Measurements from ENCODE around the gene DAZAP1.

Gene DAZAP1

GRCh38 chr19:1376415-1376805 lies 31.0 kb upstream of the DAZAP1 start:
- Histone ChIP-seq H3K23ac (ENCODE audit: low read length) (no peak overlapping the region), H3K18ac (ENCODE audit: low read length) (no peak overlapping the region)

GRCh38 chr19:1377176-1377964 lies 30.0 kb upstream of the DAZAP1 start:
- H3K56ac ChIP-seq (ENCODE audit: low read length), result no peak overlapping the region
- no peak overlapping the region for H3K4me2 ChIP-seq (ENCODE audit: low read length)
- no peak overlapping the region for H4K5ac ChIP-seq (ENCODE audit: low read length)
- H3K36me3 ChIP-seq (ENCODE audit: control insufficient read depth, insufficient read depth, low read length), result peaks cover 9% of the 10 kb centered on the region
- H3K4me1 ChIP-seq (ENCODE audit: control insufficient read depth, low read depth, low read length), result no peaks in the 10 kb centered on the region
- WGBS (ENCODE audit: extremely low coverage, insufficient coverage, low lambda C conversion rate), result no CpG with 5 or more reads among the region's 43 CpGs
- no peaks in the 10 kb centered on the region for H3K27me3 ChIP-seq (ENCODE audit: insufficient read depth, low read length, poor library complexity)
- no peaks in the 10 kb centered on the region for H3K79me1 ChIP-seq (ENCODE audit: low read length)
- no peak overlapping the region for H3K9ac ChIP-seq (ENCODE audit: low read length)
- H3K27ac ChIP-seq (ENCODE audit: low read depth, low read length), result no peak overlapping the region
- H2BK120ac ChIP-seq (ENCODE audit: low read depth, low read length), result no peak overlapping the region
- DNase-seq, result no peak
- no peak overlapping the region for H3K4ac ChIP-seq (ENCODE audit: low read depth, low read length)
- H2BK15ac ChIP-seq (replicated peaks; ENCODE audit: low read depth), result no peak overlapping the region
- no peak overlapping the region for H2AK5ac ChIP-seq (ENCODE audit: low read length)
- no peaks in the 10 kb centered on the region for H3K79me2 ChIP-seq (ENCODE audit: control insufficient read depth, insufficient read depth, low read length)
- H3K4me3 ChIP-seq (ENCODE audit: low read length), result no peak overlapping the region
- H3K23ac ChIP-seq (ENCODE audit: low read length), result no peak overlapping the region
- no peak overlapping the region for H4K8ac ChIP-seq (ENCODE audit: low read depth, low read length)
- no peak overlapping the region for H2BK5ac ChIP-seq (ENCODE audit: low read length)
- no peak overlapping the region for H3K18ac ChIP-seq (ENCODE audit: low read length)

More at GRCh38 chr19:1376415-1376805, 31.0 kb upstream of the DAZAP1 start:
- Histone ChIP-seq H2BK120ac (ENCODE audit: low read depth, low read length) (no peak overlapping the region), H3K79me2 (ENCODE audit: control insufficient read depth, insufficient read depth, low read length) (no peaks in the 10 kb centered on the region), H3K4ac (ENCODE audit: low read depth, low read length) (no peak overlapping the region), H4K5ac (ENCODE audit: low read length) (no peak overlapping the region), H2BK5ac (ENCODE audit: low read length) (no peak overlapping the region), H2BK15ac (replicated peaks; ENCODE audit: low read depth) (no peak overlapping the region), H3K4me3 (ENCODE audit: low read length) (no peak overlapping the region), H3K36me3 (ENCODE audit: control insufficient read depth, insufficient read depth, low read length) (peaks cover 9% of the 10 kb centered on the region), H2AK5ac (ENCODE audit: low read length) (no peak overlapping the region), H3K79me1 (ENCODE audit: low read length) (no peaks in the 10 kb centered on the region), H4K8ac (ENCODE audit: low read depth, low read length) (no peak overlapping the region), H3K9ac (ENCODE audit: low read length) (no peak overlapping the region), H3K27ac (ENCODE audit: low read depth, low read length) (no peak overlapping the region), H3K4me2 (ENCODE audit: low read length) (no peak overlapping the region), H3K27me3 (ENCODE audit: insufficient read depth, low read length, poor library complexity) (no peaks in the 10 kb centered on the region), H3K56ac (ENCODE audit: low read length) (no peak overlapping the region), H3K4me1 (ENCODE audit: control insufficient read depth, low read depth, low read length) (no peaks in the 10 kb centered on the region)
- DNase-seq, result no peak
- WGBS (ENCODE audit: extremely low coverage, insufficient coverage, low lambda C conversion rate), result no CpG with 5 or more reads among the region's 17 CpGs

- H2AK5ac ChIP-seq (ENCODE audit: low read length), result no peak overlapping the region
- no peak overlapping the region for H3K23ac ChIP-seq (ENCODE audit: low read length)
- H3K4ac ChIP-seq (ENCODE audit: low read depth, low read length), result no peak overlapping the region
- H2BK5ac ChIP-seq (ENCODE audit: low read length), result no peak overlapping the region
- no peak overlapping the region for H3K18ac ChIP-seq (ENCODE audit: low read length)
- peaks cover 7% of the 10 kb centered on the region for H3K36me3 ChIP-seq (ENCODE audit: control insufficient read depth, insufficient read depth, low read length)
- no peak overlapping the region for H2BK15ac ChIP-seq (replicated peaks; ENCODE audit: low read depth)
- no peaks in the 10 kb centered on the region for H3K27me3 ChIP-seq (ENCODE audit: insufficient read depth, low read length, poor library complexity)
- H3K4me1 ChIP-seq (ENCODE audit: control insufficient read depth, low read depth, low read length), result no peaks in the 10 kb centered on the region
- no peak overlapping the region for H3K27ac ChIP-seq (ENCODE audit: low read depth, low read length)
- H4K5ac ChIP-seq (ENCODE audit: low read length), result no peak overlapping the region
- no peaks in the 10 kb centered on the region for H3K79me1 ChIP-seq (ENCODE audit: low read length)
- no peaks in the 10 kb centered on the region for H3K79me2 ChIP-seq (ENCODE audit: control insufficient read depth, insufficient read depth, low read length)
- H3K9ac ChIP-seq (ENCODE audit: low read length), result no peak overlapping the region
- H2BK120ac ChIP-seq (ENCODE audit: low read depth, low read length), result no peak overlapping the region
- no peak overlapping the region for H3K4me2 ChIP-seq (ENCODE audit: low read length)
- H3K56ac ChIP-seq (ENCODE audit: low read length), result no peak overlapping the region
- no CpG with 5 or more reads among the region's 33 CpGs for WGBS (ENCODE audit: extremely low coverage, insufficient coverage, low lambda C conversion rate)
- no peak overlapping the region for H4K8ac ChIP-seq (ENCODE audit: low read depth, low read length)
- no peak for DNase-seq
- H3K4me3 ChIP-seq (ENCODE audit: low read length), result no peak overlapping the region
These were observed 29.2 kb upstream of the DAZAP1 start for GRCh38 chr19:1377965-1378785.

GRCh38 chr19:1379126-1379905 lies 28.1 kb upstream of the DAZAP1 start:
- H4K5ac ChIP-seq (ENCODE audit: low read length), result no peak overlapping the region
- H3K4me2 ChIP-seq (ENCODE audit: low read length), result no peak overlapping the region
- peaks cover 2% of the 10 kb centered on the region for H3K79me1 ChIP-seq (ENCODE audit: low read length)
- H3K18ac ChIP-seq (ENCODE audit: low read length), result no peak overlapping the region
- WGBS (ENCODE audit: extremely low coverage, insufficient coverage, low lambda C conversion rate), result no CpG with 5 or more reads among the region's 27 CpGs
- H3K56ac ChIP-seq (ENCODE audit: low read length), result no peak overlapping the region
- no peaks in the 10 kb centered on the region for H3K4me1 ChIP-seq (ENCODE audit: control insufficient read depth, low read depth, low read length)
- no peak overlapping the region for H2BK5ac ChIP-seq (ENCODE audit: low read length)
- no peak overlapping the region for H3K9ac ChIP-seq (ENCODE audit: low read length)
- peak overlapping the region; percentile 6 for H3K23ac ChIP-seq (ENCODE audit: low read length)
- H2BK15ac ChIP-seq (replicated peaks; ENCODE audit: low read depth), result no peak overlapping the region
- H4K8ac ChIP-seq (ENCODE audit: low read depth, low read length), result no peak overlapping the region
- no peak overlapping the region for H2AK5ac ChIP-seq (ENCODE audit: low read length)
- no peak overlapping the region for H3K27ac ChIP-seq (ENCODE audit: low read depth, low read length)
- H3K36me3 ChIP-seq (ENCODE audit: control insufficient read depth, insufficient read depth, low read length), result peaks cover 4% of the 10 kb centered on the region
- H3K4me3 ChIP-seq (ENCODE audit: low read length), result no peak overlapping the region
- H3K27me3 ChIP-seq (ENCODE audit: insufficient read depth, low read length, poor library complexity), result no peaks in the 10 kb centered on the region
- H3K4ac ChIP-seq (ENCODE audit: low read depth, low read length), result no peak overlapping the region
- no peak overlapping the region for H2BK120ac ChIP-seq (ENCODE audit: low read depth, low read length)
- H3K79me2 ChIP-seq (ENCODE audit: control insufficient read depth, insufficient read depth, low read length), result no peaks in the 10 kb centered on the region
- no peak for DNase-seq

GRCh38 chr19:1379961-1380489 lies 27.4 kb upstream of the DAZAP1 start:
- WGBS (ENCODE audit: extremely low coverage, insufficient coverage, low lambda C conversion rate), result no CpG with 5 or more reads among the region's 12 CpGs
- no peak overlapping the region for H3K18ac ChIP-seq (ENCODE audit: low read length)

More at GRCh38 chr19:1379961-1380489, 27.4 kb upstream of the DAZAP1 start:
- Histone ChIP-seq H2BK5ac (ENCODE audit: low read length) (no peak overlapping the region), H3K4ac (ENCODE audit: low read depth, low read length) (no peak overlapping the region), H2BK120ac (ENCODE audit: low read depth, low read length) (no peak overlapping the region), H4K5ac (ENCODE audit: low read length) (no peak overlapping the region), H3K23ac (ENCODE audit: low read length) (peak overlapping the region; percentile 6), H3K27me3 (ENCODE audit: insufficient read depth, low read length, poor library complexity) (no peaks in the 10 kb centered on the region), H3K4me2 (ENCODE audit: low read length) (no peak overlapping the region), H3K4me3 (ENCODE audit: low read length) (no peak overlapping the region), H2AK5ac (ENCODE audit: low read length) (no peak overlapping the region), H4K8ac (ENCODE audit: low read depth, low read length) (no peak overlapping the region), H3K9ac (ENCODE audit: low read length) (no peak overlapping the region), H3K27ac (ENCODE audit: low read depth, low read length) (no peak overlapping the region), H3K4me1 (ENCODE audit: control insufficient read depth, low read depth, low read length) (no peaks in the 10 kb centered on the region), H3K79me1 (ENCODE audit: low read length) (peaks cover 2% of the 10 kb centered on the region), H3K36me3 (ENCODE audit: control insufficient read depth, insufficient read depth, low read length) (peaks cover 4% of the 10 kb centered on the region), H3K56ac (ENCODE audit: low read length) (no peak overlapping the region), H2BK15ac (replicated peaks; ENCODE audit: low read depth) (no peak overlapping the region), H3K79me2 (ENCODE audit: control insufficient read depth, insufficient read depth, low read length) (no peaks in the 10 kb centered on the region)
- DNase-seq, result no peak

Measured in mesendoderm (in vitro differentiated cells).